ENCODE measurements around the gene MAGI2. TPM values are rescaled to one million over a fixed set of nuclear protein-coding genes. Genes with fewer than 3 reads are reported as not detected.

Gene MAGI2
- total and polyA plus RNA-seq, 2 experiments from 2014 or later, result 10.4 to 26.4 TPM

DNA sequence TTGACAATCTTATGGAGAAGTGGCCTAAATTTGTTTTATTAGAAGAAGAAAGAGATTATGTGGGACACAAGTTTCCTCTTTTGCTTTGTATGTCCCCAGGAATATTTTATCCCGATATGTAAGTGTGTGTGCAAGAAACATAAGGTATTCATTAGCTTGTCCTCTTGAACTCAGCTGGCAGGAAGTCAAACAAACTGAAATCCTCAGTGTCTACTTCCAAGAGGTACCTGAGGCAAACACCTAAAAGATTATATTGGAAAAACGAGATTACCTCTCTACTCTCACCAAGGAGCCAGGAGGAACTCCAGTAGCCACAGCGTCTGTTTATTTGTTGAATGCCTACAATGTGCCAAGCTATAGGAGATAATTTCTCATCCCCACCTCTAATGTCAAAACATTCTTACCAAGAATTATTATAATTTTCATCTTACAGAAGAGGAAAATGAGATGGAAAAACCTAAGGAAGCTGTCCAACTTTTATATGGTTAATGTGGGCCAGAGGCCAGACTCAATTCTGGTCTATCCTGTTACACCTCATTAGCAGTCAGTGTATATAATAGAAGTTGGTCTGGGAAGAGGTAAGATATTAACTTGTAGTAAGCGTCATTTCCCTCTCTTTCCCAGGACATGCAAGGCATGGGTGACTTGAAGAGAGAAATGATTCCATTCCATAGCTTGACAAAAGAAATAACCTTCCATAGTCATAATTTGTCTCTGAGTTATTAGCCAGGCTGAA is 692.7 kb downstream of the MAGI2 start (continued):
- TF ChIP-seq NANOG (IDR thresholded peaks at IDR 0.05; ENCODE audit: borderline replicate concordance) (no peak), JUNB (IDR thresholded peaks at IDR 0.05; ENCODE audit: unreplicated experiment) (no peak), STAT1 (IDR thresholded peaks at IDR 0.05; ENCODE audit: unreplicated experiment) (no peak)
- TF ChIP-seq, protein P1, sequence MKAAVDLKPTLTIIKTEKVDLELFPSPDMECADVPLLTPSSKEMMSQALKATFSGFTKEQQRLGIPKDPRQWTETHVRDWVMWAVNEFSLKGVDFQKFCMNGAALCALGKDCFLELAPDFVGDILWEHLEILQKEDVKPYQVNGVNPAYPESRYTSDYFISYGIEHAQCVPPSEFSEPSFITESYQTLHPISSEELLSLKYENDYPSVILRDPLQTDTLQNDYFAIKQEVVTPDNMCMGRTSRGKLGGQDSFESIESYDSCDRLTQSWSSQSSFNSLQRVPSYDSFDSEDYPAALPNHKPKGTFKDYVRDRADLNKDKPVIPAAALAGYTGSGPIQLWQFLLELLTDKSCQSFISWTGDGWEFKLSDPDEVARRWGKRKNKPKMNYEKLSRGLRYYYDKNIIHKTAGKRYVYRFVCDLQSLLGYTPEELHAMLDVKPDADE (IDR thresholded peaks at IDR 0.05), result no peak

DNA sequence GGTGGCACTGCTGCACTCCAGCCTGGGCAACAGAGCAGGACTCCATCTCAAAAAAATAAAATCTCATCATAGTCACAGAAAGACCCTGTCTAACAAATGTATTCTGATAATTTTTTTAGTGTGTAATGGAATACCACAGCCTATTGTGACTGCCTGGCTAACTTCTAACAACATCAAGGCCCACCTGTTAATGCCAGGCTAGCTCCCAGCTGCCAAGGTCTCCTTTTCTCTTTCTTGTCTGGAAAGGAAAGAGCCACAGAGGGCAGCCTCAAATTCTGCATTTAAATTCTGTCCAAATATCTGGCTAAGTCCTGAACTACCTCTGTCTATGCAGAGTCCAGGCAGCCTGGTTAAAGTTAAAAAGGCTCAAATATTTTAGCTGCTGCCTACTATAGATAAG is 700.9 kb downstream of the MAGI2 start:
- H2AFZ ChIP-seq, result no peak overlapping the region
- ATAC-seq (no peak), DNase-seq (ENCODE audit: low spot score) (no peak)
- Mint-ChIP-seq H3K9me3 (peaks cover 4% of the 10 kb centered on the region; the same call in 2 of the 3 replicates), H3K36me3 (ENCODE audit: low read depth) (peaks cover 20% of the 10 kb centered on the region), H3K27ac (no peak overlapping the region), H3K4me3 (no peak overlapping the region), H3K4me1 (peaks cover 48% of the 10 kb centered on the region), H3K27me3 (ENCODE audit: insufficient read depth, low read depth, poor library complexity) (peaks cover 1% of the 10 kb centered on the region)
- peaks cover 44% of the 10 kb centered on the region for H3K4me1 ChIP-seq (ENCODE audit: insufficient read depth)
- H3K79me2 ChIP-seq (replicated peaks; ENCODE audit: insufficient read depth), result peaks cover 91% of the 10 kb centered on the region
- no peaks in the 10 kb centered on the region for H3K9me2 ChIP-seq (ENCODE audit: insufficient read depth)
- no peaks in the 10 kb centered on the region for H3F3A ChIP-seq (replicated peaks; ENCODE audit: low read depth)
- H3K4me3 ChIP-seq, result no peak overlapping the region
- H3K36me3 ChIP-seq (ENCODE audit: insufficient read depth), result no peaks in the 10 kb centered on the region
- H3K4me2 ChIP-seq, result no peak overlapping the region
- H4K20me1 ChIP-seq (replicated peaks; ENCODE audit: insufficient read depth), result no peaks in the 10 kb centered on the region
- H3K27me3 ChIP-seq (ENCODE audit: insufficient read depth), result no peaks in the 10 kb centered on the region
- TF ChIP-seq NANOG (IDR thresholded peaks at IDR 0.05; ENCODE audit: borderline replicate concordance) (no peak), EZH2phosphoT487 (IDR thresholded peaks at IDR 0.05; ENCODE audit: unreplicated experiment) (no peak), CREB1 (CRISPR knock-in tag; IDR thresholded peaks at IDR 0.05; ENCODE audit: low read depth) (no peak), ZNF114 (CRISPR knock-in tag; IDR thresholded peaks at IDR 0.05) (no peak), POLR2AphosphoS5 (IDR thresholded peaks at IDR 0.05; ENCODE audit: low read depth) (no peak)
- TF ChIP-seq, protein P2, sequence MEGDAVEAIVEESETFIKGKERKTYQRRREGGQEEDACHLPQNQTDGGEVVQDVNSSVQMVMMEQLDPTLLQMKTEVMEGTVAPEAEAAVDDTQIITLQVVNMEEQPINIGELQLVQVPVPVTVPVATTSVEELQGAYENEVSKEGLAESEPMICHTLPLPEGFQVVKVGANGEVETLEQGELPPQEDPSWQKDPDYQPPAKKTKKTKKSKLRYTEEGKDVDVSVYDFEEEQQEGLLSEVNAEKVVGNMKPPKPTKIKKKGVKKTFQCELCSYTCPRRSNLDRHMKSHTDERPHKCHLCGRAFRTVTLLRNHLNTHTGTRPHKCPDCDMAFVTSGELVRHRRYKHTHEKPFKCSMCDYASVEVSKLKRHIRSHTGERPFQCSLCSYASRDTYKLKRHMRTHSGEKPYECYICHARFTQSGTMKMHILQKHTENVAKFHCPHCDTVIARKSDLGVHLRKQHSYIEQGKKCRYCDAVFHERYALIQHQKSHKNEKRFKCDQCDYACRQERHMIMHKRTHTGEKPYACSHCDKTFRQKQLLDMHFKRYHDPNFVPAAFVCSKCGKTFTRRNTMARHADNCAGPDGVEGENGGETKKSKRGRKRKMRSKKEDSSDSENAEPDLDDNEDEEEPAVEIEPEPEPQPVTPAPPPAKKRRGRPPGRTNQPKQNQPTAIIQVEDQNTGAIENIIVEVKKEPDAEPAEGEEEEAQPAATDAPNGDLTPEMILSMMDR (conservative IDR thresholded peaks at IDR 0.05; ENCODE audit: low read depth in 2 of 2), result no peak
- TF ChIP-seq, protein P1 (IDR thresholded peaks at IDR 0.05), result no peak
- TF ChIP-seq, protein P3, sequence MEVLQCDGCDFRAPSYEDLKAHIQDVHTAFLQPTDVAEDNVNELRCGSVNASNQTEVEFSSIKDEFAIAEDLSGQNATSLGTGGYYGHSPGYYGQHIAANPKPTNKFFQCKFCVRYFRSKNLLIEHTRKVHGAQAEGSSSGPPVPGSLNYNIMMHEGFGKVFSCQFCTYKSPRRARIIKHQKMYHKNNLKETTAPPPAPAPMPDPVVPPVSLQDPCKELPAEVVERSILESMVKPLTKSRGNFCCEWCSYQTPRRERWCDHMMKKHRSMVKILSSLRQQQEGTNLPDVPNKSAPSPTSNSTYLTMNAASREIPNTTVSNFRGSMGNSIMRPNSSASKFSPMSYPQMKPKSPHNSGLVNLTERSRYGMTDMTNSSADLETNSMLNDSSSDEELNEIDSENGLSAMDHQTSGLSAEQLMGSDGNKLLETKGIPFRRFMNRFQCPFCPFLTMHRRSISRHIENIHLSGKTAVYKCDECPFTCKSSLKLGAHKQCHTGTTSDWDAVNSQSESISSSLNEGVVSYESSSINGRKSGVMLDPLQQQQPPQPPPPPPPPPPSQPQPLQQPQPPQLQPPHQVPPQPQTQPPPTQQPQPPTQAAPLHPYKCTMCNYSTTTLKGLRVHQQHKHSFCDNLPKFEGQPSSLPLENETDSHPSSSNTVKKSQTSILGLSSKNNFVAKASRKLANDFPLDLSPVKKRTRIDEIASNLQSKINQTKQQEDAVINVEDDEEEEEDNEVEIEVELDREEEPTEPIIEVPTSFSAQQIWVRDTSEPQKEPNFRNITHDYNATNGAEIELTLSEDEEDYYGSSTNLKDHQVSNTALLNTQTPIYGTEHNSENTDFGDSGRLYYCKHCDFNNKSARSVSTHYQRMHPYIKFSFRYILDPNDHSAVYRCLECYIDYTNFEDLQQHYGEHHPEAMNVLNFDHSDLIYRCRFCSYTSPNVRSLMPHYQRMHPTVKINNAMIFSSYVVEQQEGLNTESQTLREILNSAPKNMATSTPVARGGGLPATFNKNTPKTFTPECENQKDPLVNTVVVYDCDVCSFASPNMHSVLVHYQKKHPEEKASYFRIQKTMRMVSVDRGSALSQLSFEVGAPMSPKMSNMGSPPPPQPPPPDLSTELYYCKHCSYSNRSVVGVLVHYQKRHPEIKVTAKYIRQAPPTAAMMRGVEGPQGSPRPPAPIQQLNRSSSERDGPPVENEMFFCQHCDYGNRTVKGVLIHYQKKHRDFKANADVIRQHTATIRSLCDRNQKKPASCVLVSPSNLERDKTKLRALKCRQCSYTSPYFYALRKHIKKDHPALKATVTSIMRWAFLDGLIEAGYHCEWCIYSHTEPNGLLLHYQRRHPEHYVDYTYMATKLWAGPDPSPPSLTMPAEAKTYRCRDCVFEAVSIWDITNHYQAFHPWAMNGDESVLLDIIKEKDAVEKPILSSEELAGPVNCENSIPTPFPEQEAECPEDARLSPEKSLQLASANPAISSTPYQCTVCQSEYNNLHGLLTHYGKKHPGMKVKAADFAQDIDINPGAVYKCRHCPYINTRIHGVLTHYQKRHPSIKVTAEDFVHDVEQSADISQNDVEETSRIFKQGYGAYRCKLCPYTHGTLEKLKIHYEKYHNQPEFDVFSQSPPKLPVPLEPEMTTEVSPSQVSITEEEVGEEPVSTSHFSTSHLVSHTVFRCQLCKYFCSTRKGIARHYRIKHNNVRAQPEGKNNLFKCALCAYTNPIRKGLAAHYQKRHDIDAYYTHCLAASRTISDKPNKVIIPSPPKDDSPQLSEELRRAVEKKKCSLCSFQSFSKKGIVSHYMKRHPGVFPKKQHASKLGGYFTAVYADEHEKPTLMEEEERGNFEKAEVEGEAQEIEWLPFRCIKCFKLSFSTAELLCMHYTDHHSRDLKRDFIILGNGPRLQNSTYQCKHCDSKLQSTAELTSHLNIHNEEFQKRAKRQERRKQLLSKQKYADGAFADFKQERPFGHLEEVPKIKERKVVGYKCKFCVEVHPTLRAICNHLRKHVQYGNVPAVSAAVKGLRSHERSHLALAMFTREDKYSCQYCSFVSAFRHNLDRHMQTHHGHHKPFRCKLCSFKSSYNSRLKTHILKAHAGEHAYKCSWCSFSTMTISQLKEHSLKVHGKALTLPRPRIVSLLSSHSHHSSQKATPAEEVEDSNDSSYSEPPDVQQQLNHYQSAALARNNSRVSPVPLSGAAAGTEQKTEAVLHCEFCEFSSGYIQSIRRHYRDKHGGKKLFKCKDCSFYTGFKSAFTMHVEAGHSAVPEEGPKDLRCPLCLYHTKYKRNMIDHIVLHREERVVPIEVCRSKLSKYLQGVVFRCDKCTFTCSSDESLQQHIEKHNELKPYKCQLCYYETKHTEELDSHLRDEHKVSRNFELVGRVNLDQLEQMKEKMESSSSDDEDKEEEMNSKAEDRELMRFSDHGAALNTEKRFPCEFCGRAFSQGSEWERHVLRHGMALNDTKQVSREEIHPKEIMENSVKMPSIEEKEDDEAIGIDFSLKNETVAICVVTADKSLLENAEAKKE (CRISPR knock-in tag; IDR thresholded peaks at IDR 0.05), result no peak
- no peak overlapping the region for H3K27ac ChIP-seq (ENCODE audit: low read depth)
